Esophagus squamous epithelium (tissue), 4 donors: ENCODE results near the gene HDC.

Experiments
- CTCF ChIP-seq, 6 experiments: fragments of 450-650 bp in 4 of 6; fragments of 200-600 bp in 2 of 6; sonication (generic) in 2 of 6; IDR thresholded peaks; one replicate each; pipeline ENCODE4 v1.5.1; 2016 to 2019; ENCODE audit warnings: antibody characterized with exemption in 6 of 6, mild to moderate bottlenecking in 4 of 6, moderate library complexity in 4 of 6
- POLR2A ChIP-seq, 4 donors: fragments of 450-650 bp; IDR thresholded peaks; one replicate each; pipeline ENCODE4 v1.6.1; 2017; ENCODE audit warnings: antibody characterized with exemption in 4 of 4, mild to moderate bottlenecking in 4 of 4, moderate library complexity in 3 of 4

- TF ChIP-seq POLR2A (IDR thresholded peaks at IDR 0.05), result no peak
- TF ChIP-seq CTCF (IDR thresholded peaks at IDR 0.05), result no peak
These were observed 36.7 kb downstream of the HDC start for GRCh38 chr15:50228866-50229265.
